CD4-positive, alpha-beta T cell treated with Interleukin-1 beta for 1 hour (primary cell): Measurements from ENCODE around the gene TNC.

Experiments
- DNase-seq, 2 donors: peaks; one replicate each; pipeline ENCODE4 v3.0.0-alpha.2; 2020 to 2022

The TNC gene

DNA sequence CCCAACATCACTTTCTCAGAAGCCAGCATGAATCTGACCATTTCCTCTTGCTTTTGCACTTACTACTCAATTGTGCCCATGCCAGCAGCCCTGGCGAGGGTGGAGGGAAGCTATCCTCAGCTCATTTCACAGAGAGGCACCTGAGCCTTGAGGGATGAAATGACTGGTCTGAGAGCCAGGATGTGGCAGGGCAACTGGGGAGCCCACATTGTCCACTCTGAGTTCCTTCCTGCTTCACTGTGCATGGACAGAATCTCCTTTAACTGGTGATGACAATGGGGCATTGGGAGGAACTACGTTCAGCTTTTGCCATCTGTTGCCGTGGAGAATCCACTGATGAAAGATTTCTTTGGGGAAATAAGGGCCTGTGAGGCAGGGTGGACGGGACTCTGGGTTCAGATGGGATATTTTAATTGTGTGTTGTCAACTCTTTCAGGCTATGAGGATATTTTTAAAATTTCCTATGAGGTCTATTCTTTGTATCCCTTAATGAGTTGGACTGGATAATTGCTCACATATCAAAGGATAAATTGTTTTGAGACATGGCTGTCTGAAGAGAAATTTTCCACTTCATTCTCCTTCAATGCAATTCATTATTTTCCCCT, 78.3 kb downstream of the TNC start:
- DNase-seq = no peak

DNA sequence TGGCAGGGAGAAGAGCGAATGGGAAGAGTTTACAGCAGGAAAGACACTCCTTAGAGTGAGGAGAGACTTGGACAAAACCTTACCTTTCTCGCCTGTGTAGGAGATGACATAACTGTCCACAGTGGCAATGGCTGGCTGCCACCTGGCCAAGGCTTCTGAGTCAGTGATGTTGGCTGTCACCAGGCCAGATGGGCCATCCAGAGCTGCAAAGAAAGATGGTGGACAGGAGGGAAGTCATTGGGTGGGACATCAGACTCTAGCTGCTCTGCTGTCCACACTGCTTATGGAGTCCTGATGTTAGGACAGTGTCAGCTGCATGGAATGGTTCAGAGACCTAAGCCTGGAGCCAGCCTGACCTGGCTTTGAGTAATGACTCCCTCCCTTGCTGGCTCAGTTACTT, 79.8 kb downstream of the TNC start:
- DNase-seq = no peak

DNA sequence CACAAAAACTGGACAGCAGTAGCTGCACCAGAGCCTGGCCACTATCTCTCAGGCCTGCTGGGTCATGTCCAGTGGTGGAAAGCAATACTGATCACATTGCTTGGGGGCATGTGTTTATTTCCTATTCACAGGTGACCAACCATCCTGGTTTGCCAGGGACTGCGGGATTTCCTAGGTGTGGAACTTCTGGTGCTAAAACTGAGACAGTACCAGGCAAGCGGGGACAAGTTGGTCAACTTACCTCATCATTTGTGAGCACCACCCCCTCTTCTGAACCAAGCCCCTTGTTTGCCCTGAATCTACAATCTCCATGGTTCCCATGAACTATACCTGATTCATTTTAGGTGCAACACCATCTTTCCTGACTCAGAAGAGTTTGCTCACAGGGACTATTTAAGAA, 81.3 kb downstream of the TNC start:
- DNase-seq = no peak

DNA sequence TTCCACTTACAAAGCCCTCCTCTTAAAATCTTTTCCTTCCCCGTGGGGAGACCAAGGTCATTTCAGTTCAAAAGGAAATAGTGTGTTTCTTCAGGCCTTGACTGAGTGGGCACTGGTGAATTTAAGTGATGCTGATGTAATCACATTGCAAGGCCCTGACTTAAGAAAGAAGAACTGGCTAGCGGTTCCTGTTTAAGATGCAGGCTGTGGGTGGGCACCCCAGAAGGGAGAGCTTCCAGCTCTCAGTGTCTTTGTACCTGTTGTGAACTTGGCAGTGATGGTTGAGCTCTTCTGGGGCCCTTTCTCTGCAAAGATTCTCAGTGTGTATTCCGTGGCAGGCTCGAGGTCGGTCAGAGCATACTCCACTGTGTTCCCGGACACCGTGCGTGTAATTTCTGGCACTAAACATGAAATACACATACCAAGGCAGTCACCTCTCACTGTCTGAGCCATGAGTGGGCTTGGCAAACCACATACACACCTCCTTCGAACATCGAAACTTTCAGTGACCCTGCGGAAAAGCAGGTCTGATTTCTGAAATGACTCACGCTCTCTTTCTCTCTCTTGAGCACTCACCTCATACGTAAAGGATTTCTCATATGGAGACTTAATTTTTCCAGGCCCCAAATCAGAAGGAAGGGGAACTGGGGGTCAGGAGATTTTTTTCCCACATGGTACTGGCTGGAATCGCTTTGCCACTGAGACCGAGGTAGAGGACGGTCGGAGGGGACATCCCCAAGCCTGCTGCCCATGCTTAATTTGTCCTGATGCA, 81.9 kb downstream of the TNC start:
- DNase-seq = no peak

DNA sequence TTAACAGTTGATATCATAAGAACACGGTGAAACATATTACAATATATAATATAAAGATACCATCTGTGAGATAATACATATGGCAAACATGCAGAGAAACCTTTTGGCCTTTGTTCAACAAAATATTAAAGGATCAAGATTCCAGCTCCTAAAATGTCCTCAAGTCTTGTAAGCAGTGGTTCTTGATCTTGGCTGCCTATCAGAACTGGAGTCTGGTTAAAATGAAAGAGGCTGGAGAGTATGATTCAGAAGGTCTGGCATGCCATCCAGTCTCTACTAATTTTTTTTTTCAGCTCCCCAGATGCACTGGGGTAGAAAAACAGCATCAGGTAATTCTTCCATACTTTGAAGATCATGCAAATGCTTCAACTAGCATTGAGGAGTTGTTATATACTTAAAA, 83.2 kb downstream of the TNC start:
- no peak for DNase-seq

DNA sequence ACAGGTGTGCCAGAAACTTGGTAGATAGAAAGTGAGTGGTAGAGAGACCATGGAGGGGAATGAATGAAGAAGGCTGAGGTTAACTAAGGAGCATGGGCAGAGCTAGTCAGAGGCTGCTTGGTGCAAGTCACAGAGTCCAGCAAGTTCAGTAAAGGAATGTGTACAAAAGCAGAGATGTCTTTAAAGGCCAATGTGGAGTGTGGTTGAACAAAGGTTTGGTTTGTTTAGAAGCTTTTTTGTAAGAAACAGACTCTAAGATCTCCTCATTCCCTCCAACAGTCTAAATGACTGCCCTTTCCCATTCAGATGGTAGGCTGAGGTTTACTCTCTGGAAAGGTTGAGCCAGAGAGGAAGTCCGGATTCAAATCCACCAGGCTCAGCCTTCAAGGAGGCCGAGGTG, 84.2 kb downstream of the TNC start:
- no peak for DNase-seq

DNA sequence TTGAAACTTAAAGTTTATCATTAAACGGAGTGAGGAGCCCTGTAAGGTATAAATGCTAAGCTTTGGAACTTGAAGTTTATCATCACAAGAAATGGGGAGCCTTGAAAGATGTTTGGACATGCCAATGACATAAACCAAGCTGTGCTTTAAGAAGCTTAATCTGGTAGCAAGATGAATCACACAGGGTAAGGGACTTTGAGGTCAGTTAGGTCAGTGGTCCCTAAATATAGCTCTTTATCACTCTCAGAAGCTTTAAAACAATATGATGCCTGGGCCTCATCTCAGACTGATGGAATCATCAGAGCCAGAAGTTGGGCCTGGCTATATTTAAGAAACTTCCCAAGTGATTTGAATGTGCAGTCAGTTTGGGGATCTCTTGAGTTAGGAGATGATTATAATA, 85.7 kb downstream of the TNC start:
- DNase-seq = no peak

DNA sequence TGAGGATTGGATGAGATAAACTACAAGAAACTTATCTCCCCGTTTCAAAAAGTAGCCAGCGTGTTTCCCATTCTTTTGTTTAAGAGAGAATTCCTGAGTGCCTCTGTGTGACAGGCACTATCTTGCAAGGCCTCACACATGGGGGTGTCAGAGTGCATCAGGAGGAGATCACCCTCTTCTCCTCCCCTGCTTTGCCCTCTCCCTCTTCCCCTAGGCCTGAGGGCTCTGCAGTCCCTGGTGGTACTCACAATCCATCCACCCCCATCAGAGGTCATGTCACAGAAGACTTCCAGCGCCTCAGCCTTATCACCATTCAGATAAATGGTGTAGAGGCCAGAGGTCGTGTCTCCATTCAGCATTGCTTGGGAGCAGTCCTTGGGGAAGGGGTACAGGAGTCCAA, 88.0 kb downstream of the TNC start:
- no peak for DNase-seq

DNA sequence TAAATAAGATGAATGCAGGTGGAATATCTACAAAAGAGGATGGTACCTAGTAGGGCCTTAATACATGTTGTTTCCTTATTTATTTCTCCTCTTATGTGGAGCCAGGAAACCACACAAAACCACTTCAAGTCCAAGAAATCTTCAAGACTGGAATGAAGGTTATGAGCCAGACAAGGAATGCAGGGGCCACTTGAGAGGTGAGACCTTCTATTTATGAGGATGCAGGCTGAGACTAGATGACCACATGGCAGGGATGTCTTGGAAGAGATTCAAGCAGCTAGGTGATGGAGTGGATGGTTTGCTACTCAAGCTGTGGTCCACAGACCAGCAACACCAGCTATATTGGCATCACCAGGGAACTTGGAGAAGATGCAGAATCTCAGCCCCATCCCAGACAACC, 92.2 kb downstream of the TNC start:
- DNase-seq = no peak

DNA sequence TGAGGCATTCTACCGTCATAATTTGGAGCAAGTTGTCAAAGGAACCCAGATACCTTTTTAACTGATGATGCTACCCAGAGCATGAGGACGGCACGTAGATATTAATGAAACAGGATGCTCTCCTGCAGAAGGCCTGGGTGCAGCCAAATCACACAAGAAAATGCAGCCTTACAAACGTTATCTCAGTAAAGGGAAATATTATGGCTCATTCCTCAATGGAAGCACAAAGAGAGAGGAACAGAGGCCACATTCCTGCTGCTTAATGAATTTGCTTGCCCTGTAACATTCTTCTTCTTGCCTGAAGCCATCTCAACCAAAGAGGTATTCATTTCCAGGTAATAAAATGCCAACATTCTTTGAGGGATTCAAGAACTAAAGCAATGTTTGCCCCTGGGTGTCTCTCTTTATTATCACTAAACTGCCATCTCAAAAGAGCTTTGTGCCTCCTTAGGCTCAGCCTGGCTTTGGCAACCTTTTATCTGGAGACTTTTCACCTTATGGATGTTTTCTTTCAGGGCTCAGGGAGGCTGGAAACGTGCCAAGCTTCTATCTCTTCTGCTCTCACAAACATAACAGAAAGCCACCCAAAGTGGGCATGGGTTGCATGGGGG, 92.9 kb downstream of the TNC start:
- DNase-seq = no peak

DNA sequence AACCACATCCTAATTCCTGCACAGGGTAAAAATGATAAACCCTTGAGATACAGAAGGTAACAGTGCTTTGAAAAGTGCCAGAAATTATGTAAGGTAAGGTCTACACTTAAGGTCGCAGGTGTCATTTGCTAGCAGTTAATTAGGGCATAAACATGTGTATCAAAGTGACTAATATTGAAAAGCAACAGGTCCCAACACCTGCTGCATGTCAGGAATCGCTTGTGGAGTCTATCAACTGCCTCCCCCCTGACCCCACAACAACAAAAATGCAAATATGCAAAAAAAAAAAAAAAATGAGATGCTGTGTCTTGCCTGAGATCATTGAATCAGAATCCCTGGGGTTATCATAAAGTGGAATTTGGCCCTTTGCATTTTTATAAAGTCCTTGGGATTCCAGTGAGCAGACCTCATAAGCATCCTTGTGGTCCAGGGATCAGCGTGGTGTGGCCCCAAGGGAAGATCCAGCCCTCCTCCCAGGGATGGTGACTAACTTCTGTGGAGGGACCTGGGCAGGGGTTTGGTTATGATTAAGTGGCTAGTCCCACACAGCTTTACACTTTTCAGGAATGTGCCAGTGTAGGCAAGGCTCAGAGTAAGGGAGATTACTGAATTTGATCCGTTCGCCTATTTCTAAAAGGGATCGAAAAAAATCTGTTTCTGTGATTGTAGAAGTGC, 95.1 kb downstream of the TNC start:
- no peak for DNase-seq

DNA sequence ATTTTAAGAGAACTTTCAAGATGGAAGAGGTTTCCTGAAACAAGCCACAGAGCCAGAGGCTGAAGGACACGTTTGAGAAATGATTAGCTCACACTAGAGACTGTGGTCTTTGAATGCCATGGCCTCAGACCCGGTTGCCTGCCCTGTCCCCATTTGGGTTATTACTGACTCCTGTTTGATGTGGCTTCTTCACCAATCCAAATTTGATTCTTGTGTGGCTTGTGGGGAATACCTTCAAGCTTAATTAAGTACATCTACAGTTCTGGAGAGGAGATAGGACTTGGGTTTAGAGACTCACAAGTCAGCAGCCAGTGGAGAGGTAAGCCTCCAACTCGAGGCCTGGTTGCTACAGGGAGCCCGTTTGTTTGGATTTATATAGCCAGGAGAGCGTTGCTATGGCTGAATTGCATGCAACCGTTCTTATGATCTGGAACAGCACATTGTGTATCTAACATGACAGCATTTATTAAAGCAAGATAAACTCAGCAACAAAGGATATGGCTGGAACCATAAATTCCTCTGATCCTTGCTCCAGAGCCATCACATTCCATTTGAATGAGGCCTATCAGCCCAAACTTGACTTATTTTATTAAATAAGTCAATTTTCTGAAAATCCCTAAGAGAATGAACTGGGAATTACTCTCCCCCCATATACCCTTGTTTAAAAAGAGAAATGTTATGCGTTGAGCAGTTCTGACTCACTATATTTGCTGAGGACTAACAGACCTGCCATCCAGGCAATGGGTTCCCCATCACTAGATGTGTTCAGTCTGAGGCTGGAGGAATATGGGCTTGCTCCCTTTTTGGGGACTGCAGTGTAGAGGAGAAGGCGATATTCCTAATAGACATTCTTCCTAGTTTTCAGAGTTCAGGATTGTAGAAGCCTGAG, 99.2 kb downstream of the TNC start:
- no peak for DNase-seq

DNA sequence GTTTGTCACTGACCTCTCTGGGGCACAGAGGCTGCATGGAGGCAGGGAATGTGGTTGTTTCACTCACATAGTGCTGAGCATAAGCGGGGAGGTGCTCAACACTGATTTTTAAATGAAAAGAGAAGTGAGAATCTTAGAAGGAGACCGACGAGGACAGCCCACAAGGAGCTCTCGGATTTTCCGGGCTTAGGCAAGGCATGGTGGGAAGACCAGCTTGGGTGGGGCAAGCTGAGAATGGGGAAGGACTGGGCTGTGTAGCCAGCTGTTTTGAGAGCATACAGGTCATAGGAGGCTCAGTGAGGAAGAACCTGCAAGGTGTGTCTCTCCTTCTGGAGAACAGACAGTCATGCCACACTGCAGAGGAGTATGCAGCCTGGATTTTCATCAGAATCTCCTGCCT, 101.6 kb downstream of the TNC start:
- DNase-seq = peak in 1 of 2 donors; percentile 15

DNA sequence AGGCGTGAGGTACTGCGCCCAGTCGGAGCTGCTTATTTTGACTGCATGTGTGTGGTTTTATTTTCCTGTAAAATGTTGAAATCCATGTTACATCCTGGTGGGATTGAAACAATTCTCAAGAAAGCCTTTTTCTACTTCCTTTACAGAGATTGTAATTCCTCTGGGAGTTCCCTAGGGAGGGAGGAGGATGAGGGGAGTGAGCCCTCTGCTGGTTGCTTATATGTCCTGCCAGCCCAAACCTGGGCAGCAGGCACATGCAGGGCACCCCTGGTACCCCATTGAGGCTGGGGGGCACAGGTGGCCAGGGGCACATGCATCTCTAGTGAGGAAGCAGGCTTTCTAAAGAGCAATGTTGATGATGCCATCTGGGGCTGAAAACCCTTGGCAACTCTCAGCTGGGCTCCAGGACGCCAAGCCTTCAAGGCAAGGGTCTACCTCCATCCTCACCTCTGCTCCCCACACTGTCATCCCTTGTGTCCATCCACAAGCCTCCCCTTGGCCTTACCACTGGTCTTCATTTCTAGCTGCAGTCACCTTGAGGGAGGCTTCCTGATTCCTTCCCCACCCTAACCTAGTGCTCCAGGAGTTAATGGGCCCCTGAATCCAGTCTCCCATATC, 102.8 kb downstream of the TNC start:
- no peak for DNase-seq

DNA sequence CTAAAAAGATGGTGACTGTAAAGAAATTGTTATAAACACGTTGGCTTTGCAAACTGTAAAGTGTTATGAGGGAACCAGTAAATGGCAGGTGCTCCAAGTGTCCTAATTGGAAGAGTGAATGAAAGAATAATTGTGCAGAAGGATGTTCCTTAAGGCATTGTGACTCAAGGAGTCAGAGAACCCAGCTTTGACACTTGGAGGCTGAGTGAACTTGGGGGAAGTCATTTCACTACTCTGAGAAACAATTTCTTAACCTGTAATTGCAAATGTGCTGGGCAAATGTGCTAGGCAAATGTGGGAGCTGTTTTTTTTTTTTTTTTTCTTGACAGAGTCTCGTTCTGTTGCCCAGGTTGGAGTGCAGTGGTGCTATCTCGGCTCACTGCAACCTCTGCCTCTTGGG, 103.5 kb downstream of the TNC start:
- no peak for DNase-seq

DNA sequence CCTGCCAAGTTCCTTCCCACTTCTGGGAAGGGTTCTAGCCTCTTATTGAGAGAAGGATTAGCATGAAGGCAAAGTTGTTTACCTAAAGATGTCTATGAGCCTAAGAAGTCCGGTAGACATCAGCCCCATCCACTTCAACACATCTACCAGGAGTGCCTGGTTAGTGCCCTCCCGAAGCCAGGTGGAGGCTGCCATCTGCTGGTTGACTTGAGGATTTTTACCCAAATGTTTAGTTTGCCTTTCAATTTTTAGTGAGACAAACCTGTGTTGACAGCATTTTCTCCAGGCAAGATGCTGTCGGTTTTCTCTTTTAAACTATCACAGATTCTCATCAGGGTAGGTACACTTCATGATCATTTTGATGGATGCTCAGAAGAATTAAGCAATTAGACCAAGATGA, 104.0 kb downstream of the TNC start:
- peak; percentile 79 to 84 for DNase-seq

DNA sequence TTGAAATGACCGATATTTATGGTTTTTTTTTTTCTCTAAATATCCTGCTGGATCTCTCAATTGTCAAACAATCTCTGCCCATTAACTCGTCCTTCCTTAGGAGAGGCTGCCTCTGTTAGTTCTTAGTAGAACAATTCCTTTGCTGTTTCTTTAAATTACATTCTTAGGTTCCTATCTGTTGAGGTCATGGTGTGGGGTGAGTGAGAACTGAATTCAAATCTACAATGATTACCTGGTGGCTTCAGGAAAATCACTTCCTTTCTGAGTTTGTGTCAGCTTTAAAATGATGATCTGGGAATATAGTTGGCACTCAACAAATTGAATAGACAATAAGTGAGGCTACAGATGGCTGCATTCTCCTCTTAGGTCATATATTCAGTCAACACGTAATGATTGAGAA, 105.5 kb downstream of the TNC start:
- DNase-seq = no peak

DNA sequence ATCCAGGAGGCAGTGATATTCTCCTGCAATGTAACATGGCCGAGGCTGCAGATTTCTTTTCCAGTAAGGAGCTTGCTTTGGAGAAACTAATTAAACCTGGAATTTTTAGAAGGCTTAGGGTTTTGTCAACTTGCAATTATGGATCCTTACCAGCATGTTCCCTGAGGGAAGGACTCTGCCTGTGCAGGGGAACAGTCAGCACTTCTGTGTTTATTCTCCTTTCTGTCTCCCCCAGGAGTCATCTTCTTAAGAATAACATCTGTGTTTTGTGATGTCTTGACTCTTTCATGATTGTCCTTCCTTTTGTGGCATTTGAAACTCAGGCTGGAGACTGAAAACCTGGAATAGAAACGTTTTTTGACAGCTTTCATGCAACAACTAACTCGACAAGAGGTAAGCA, 107.1 kb downstream of the TNC start:
- no peak for DNase-seq

DNA sequence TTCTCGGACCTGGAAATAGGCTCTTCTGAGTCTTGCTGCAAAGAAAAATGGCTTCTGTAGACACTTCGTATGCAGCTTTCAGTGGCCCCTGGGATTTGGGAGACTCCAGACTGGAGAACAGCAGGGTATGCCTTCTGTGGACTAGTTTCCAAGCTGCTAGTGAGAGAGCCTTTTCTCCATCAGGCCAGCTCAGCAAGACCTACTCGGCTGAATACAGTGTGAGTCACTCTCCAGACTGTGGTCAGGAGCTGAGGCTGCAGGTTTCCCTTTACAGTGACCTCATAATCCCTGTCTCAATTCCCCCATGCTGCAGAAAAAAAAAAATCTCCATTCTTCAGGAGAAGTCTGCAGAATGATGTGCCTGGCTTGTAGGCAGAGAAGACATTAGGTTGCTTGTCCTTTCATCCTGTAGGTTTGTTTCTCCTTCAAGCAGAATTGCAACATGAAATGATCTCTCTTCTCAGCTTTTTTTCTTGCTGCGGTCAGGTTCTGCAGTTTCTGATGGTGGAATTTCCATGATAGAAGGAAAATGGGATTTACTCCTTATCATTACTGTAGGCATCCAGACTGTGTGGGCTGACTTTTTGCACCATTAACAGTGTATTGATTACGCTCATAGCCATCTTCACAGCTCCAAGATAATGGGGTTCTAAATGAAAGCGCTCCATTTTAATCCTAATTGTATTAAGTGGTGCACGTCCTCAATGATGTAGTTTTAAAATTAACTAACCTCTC, 109.3 kb downstream of the TNC start:
- peak in 1 of 2 donors; percentile 53 for DNase-seq

DNA sequence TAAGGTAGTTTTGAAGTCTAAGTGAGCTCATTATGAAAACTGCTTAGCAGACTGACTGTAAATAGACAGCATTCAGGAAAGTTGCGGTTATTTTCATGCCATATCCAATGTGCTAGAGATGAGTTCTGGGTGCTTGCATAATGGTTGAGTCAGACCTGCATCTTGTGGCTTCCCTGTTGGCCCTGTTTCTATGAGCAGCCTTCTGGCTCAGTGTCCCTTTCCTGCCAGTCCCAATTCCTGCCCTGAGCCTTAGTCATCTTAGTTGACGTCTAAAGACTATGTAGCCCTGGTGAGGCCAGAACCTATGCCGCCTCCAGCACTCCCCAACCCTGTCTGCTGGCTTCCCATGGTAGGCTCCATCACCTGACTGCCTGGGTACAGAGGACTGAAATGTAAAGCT, 111.3 kb downstream of the TNC start:
- peak in 1 of 2 donors; percentile 68 for DNase-seq

DNA sequence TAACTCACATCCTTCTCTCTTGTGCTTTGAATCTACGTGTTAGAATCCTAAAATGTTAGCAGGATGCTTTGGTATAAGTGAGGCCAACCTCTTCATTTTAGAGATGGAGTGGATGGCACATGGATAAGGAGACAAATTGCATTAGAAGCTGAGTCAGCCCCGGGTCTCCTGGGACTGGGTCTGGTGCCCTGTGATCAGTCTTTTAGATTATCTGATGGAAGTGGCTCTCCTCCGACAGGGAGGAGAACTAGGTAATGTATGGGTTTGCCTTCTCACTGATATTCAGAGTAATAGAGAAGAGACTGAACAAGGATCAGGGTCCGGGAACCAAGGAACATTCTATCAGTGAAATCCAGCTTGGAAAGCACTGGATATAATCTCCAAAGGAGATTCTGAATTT, 112.6 kb downstream of the TNC start:
- no peak for DNase-seq

DNA sequence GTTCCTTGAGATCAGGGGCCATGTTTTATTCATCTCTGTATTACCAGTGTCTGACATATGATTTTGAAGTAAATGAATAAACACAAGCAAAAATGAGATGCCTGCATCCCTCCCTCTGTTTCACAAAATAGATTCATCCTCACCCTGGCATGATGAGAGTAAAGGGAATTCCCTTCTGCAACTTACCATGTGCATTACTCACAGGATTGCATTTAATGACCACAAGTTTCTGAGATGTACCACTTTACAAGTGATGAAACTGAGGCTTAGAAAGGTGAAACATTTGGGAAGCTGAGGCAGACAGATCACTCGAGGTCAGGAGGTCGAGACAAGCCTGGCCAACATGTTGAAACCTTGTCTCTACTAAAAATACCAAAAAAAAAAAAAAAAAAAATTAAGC, 113.4 kb downstream of the TNC start:
- no peak for DNase-seq
